Measurements from ENCODE around the gene ELOA2.
"Not testable (repeated sequence)": the region's sequence is repeated elsewhere in the genome, so short reads cannot be mapped to it uniquely, and the experiment has no call there.

ELOA2 gene

DNA sequence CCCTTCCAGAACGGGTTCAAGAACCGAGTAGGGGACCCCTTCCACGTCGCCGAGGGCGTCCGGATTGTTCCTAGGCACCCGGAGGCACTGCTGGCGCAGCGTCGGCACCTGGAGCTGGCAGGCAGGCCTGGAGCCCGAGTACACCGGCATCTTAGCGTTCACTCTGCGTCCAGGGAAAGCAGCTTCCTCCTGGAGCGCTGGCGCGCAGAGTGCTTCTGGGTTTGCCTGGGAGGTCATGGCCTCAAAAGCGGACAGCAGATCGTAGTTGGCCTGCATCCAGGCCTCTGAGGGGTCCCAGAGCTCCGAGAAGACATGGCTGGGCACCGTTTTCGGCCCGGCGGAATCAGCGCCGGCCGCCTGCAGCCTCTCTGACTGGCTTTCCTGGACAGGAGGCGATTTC lies 12.6 kb downstream of the ELOA2 start:
- not testable (repeated sequence) for DNase-seq (ENCODE audit: low read depth in 2 of 2)

DNA sequence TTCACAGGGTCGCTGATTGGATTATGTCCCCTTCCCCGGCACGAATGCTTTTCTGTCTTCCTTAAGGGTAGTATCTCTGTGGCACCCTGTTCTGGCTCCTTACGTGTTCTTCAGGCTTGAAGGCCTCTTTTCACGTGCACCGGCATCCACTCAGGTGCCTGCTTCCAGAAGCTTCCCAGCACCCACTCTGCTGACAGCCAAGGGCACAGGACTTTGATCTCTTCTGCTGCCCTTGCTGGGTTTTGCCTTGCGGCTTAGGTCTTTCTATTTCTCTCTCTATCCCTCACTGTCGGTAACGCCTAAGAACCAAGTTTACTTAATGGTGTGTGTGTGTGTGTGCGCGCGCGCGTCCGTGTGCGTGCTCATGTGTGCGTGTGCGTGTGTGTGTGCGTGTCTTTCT lies 14.7 kb downstream of the ELOA2 start:
- DNase-seq (ENCODE audit: low read depth in 2 of 2): not testable (repeated sequence)

DNA sequence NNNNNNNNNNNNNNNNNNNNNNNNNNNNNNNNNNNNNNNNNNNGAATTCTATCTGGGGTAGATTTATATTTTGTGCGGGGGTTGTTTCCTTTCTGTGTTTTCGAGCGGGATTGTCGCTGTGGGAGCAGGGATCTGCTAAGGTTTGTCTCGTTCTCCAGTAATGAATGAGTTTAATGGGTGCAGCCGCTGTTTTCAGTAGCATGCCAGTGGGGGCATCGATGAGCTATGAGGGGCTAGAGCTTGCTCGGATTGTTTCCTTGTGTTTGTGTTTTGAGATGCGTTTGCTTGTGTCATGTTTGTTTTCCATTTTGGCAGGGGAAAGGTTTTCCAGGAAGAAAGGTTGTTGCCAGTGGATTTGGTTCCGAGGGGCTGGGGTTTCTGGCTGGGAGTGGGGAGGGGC lies 15.6 kb downstream of the ELOA2 start:
- DNase-seq (ENCODE audit: low read depth in 2 of 2): not testable (repeated sequence)
